Panc1 (cell line): ENCODE data around the gene TBC1D23.

Experiments
- CTCF ChIP-seq: fragments of 450-650 bp; IDR thresholded peaks from 2 replicates; pipeline ENCODE4 v1.5.1; 2017; ENCODE audit warnings: mild to moderate bottlenecking
- POLR2AphosphoS5 ChIP-seq: IDR thresholded peaks from 2 replicates; pipeline ENCODE4 v1.6.1; 2012; ENCODE audit warnings: mild to moderate bottlenecking, low read depth, low read length, moderate library complexity
- REST ChIP-seq, 2 experiments: IDR thresholded peaks; 2 replicates each; pipeline ENCODE4 v1.6.1; 2011 to 2012; ENCODE audit warnings: low read depth in 2 of 2, control low read depth in 1 of 2, low read length in 1 of 2, mild to moderate bottlenecking in 1 of 2, moderate library complexity in 1 of 2; ENCODE audit not compliant: insufficient read depth in 1 of 2
- SIN3A ChIP-seq: IDR thresholded peaks from 2 replicates; pipeline ENCODE4 v1.6.1; 2012; ENCODE audit warnings: low read depth, mild to moderate bottlenecking, low read length, moderate library complexity, borderline replicate concordance; ENCODE audit not compliant: insufficient read depth

GRCh38 chr3:100214574-100214964 is 46.2 kb upstream of the TBC1D23 start:
- TF ChIP-seq CTCF (no peak), REST (IDR thresholded peaks at IDR 0.05; ENCODE audit: insufficient read depth in 1 of 2, low read depth in 2 of 2, low read length in 1 of 2) (no peak), SIN3A (no peak), POLR2AphosphoS5 (no peak)
